ENCODE results near the gene CNNM2. TPM values are rescaled to one million over a fixed set of nuclear protein-coding genes. Genes with fewer than 3 reads are reported as not detected.
"Not testable (repeated sequence)": the region's sequence is repeated elsewhere in the genome, so short reads cannot be mapped to it uniquely, and the experiment has no call there.

Gene CNNM2
- total RNA-seq, 1 donor from 2014 or later, result 11.1 TPM

GRCh38 chr10:102998399-102998907 is 80.4 kb downstream of the CNNM2 start:
- DNase-seq (ENCODE audit: low spot score) (no peak), ATAC-seq (no peak)
- intact Hi-C loops (cut with DNase I), result no loop called here

GRCh38 chr10:103000050-103000449 is 82.0 kb downstream of the CNNM2 start:
- ATAC-seq; DNase-seq (ENCODE audit: low spot score); intact Hi-C loops (cut with DNase I): not testable (repeated sequence)

GRCh38 chr10:103007017-103007416 is 88.9 kb downstream of the CNNM2 start:
- no peak for ATAC-seq

GRCh38 chr10:103013416-103013815 is 95.3 kb downstream of the CNNM2 start:
- DNase-seq (ENCODE audit: low spot score) (no peak), ATAC-seq (no peak)
- intact Hi-C loops (cut with DNase I), result no loop called here

More at GRCh38 chr10:103007017-103007416, 88.9 kb downstream of the CNNM2 start:
- DNase-seq (ENCODE audit: low spot score), result no peak
- intact Hi-C loops (cut with DNase I), result no loop called here

- intact Hi-C loops (cut with DNase I), result no loop called here
- DNase-seq (ENCODE audit: low spot score), result no peak
- ATAC-seq, result no peak
Measured at GRCh38 chr10:103019425-103019824, 101.3 kb downstream of the CNNM2 start.

GRCh38 chr10:103021150-103021899 is 103.2 kb downstream of the CNNM2 start:
- ATAC-seq, result no peak

GRCh38 chr10:103021900-103022293 is 103.8 kb downstream of the CNNM2 start:
- ATAC-seq (no peak), DNase-seq (ENCODE audit: low spot score) (no peak)
- intact Hi-C loops (cut with DNase I), result no loop called here

More at GRCh38 chr10:103021150-103021899, 103.2 kb downstream of the CNNM2 start:
- intact Hi-C loops (cut with DNase I), result no loop called here
- DNase-seq (ENCODE audit: low spot score), result no peak

- intact Hi-C loops (cut with DNase I), result no loop called here
- ATAC-seq (no peak), DNase-seq (ENCODE audit: low spot score) (no peak)
Measured at GRCh38 chr10:103025696-103026095, 107.6 kb downstream of the CNNM2 start.

GRCh38 chr10:103038570-103038969 is 120.5 kb downstream of the CNNM2 start:
- no peak for ATAC-seq
- intact Hi-C loops (cut with DNase I), result no loop called here
- no peak for DNase-seq (ENCODE audit: low spot score)

- DNase-seq (ENCODE audit: low spot score) (no peak), ATAC-seq (no peak)
- intact Hi-C loops (cut with DNase I), result no loop called here
Measured at GRCh38 chr10:103040418-103040817, 122.3 kb downstream of the CNNM2 start.

- DNase-seq (ENCODE audit: low spot score) (no peak), ATAC-seq (no peak)
- intact Hi-C loops (cut with DNase I), result no loop called here
Measured at GRCh38 chr10:103041391-103041790, 123.3 kb downstream of the CNNM2 start.

- DNase-seq (ENCODE audit: low spot score), result no peak
- ATAC-seq, result no peak
- intact Hi-C loops (cut with DNase I), result no loop called here
Measured at GRCh38 chr10:103042129-103042528, 124.0 kb downstream of the CNNM2 start.

- no peak for ATAC-seq
- no peak for DNase-seq (ENCODE audit: low spot score)
- intact Hi-C loops (cut with DNase I), result no loop called here
Measured at GRCh38 chr10:103042908-103043307, 124.8 kb downstream of the CNNM2 start.

- DNase-seq (ENCODE audit: low spot score) (no peak), ATAC-seq (no peak)
- intact Hi-C loops (cut with DNase I), result no loop called here
Measured at GRCh38 chr10:103044942-103045489, 126.9 kb downstream of the CNNM2 start.

- DNase-seq (ENCODE audit: low spot score), result no peak
- intact Hi-C loops (cut with DNase I), result no loop called here
- ATAC-seq, result no peak
Measured at GRCh38 chr10:103045961-103046360, 127.9 kb downstream of the CNNM2 start.

GRCh38 chr10:103047381-103047780 is 129.3 kb downstream of the CNNM2 start:
- intact Hi-C loops (cut with DNase I), result no loop called here

GRCh38 chr10:103049237-103049636 is 131.1 kb downstream of the CNNM2 start:
- DNase-seq (ENCODE audit: low spot score) (no peak), ATAC-seq (no peak)
- intact Hi-C loops (cut with DNase I), result no loop called here

More at GRCh38 chr10:103047381-103047780, 129.3 kb downstream of the CNNM2 start:
- DNase-seq (ENCODE audit: low spot score), result no peak
- ATAC-seq, result no peak

- ATAC-seq (peak; percentile 98), DNase-seq (ENCODE audit: low spot score) (peak; percentile 81)
- intact Hi-C loops (cut with DNase I), result no loop called here
Measured at GRCh38 chr10:103053659-103054581, 135.8 kb downstream of the CNNM2 start.

- DNase-seq (ENCODE audit: low spot score) (no peak), ATAC-seq (no peak)
- intact Hi-C loops (cut with DNase I), result no loop called here
Measured at GRCh38 chr10:103054621-103055020, 136.5 kb downstream of the CNNM2 start.
